Right forelimb (tissue), 1 donor: Measurements from ENCODE around the gene KIF16B.
A peak's percentile ranks its signal among the peaks of the same experiment; 100 is the strongest.
"Not testable (repeated sequence)": the region's sequence is repeated elsewhere in the genome, so short reads cannot be mapped to it uniquely, and the experiment has no call there.

Experiments
- DNase-seq: peaks from one replicate; pipeline ENCODE4 v3.0.0-alpha.2; 2018

KIF16B gene

DNA sequence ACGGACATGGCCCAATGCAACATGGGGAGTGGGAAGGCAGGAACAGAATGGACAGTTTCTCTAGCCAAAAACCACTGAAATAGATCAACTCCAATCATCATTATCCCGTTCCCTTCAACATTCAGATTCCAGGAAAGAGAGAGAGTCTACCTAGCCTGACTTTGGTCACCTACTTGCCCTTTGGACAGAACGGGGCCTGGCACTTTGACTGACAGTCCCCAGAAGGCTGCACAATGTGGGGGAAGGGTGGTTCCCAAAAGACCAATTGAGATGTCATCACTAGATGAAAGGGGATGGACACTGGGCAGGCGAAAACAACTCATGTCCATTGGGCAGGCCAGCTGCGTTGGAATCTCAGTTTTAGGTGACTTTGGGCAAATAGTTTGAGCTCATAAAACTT lies 15.0 kb upstream of the KIF16B start:
- DNase-seq = no peak

DNA sequence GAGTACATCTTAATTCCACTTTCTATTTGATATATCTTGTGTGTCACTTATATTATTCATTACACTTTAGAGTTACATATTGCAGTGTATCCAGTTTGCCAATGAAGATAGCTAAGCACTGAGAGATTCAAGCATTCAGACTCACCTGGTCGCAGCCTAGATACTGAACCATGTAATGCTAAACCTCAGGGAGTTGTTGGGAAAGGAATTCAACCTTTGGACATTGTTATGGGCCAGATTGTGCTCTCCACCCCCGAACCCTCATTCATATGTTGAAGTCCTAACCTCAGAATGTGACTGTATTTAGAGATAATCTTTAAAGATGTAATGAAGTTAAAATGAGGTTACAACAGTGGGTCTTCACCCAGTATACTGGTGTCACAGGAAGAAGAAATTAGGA lies 13.8 kb upstream of the KIF16B start:
- no peak for DNase-seq

DNA sequence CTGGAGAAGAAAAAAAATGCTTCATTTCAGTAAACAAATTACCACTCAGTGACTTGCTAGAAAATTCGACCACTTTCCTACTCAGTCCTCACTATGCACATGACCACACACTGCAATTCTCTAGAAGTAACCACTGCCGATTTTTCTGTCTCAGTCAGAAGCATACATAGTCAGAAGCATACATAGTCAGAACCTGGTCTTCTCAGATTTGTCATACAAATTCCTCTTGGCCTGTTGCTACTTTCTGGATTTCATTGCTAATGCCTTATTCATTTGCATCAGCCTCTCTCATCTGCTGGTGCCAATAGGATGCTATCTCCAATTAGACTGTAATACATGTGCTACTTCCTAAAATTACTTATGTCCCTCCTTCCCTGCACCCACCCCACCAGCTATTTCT lies 10.2 kb upstream of the KIF16B start:
- no peak for DNase-seq

DNA sequence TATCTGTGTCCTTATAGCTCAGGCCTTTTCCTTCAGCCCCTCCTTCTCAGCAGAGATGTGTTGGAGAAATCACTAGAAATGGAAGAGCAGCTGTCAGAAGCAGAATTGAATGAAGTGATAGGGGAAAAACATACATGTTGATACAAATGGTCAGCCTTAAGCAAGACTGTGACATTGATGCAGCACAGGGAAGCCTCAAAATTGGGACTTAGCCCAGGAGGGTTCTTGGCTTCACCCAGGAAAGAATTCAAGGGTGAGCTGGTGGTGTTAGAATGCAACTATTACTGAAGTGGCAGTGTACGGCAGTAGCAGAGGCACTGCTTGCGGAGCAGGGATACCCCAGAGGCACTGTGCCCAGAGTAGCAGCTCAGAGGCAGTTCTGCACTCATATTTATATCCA lies 8.0 kb upstream of the KIF16B start:
- no peak for DNase-seq

DNA sequence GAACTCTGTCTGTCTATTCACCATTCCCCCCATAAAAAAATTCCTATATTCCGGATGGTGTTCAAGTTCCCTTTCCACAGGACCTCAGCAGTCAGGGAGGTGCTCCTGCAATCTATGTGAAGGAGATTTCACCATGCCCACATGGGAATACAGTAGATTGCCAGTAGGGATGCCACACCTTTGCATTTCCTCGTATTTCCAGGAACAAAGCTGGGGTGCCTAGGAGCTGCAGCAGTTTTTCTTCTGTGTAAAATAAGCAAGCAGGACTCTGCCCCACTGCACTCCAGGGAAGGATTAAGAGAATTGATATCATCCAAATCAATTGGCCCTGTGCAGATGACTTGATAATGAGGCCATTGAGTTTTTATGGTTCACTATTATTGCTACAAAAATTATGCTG lies 7.4 kb upstream of the KIF16B start:
- no peak for DNase-seq

DNA sequence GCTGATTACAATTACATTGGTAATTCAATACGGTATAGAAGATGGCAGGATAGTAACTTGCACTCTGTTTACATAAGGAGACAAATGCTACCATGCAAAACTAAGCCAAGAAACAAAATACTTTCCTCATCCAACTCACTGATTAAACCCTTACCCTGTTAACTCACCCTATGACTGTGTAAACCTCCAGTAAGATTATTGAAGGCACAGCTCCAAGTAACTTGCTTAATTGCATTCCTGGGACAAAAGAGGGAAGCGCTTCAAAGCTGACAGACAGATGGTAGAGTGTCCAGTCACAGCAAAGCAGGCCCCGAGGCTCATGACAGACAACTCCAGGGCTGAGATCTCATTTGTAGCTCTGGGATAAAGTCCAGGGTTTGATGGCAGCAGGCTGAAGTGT lies 6.9 kb upstream of the KIF16B start:
- peak; percentile 49 for DNase-seq

DNA sequence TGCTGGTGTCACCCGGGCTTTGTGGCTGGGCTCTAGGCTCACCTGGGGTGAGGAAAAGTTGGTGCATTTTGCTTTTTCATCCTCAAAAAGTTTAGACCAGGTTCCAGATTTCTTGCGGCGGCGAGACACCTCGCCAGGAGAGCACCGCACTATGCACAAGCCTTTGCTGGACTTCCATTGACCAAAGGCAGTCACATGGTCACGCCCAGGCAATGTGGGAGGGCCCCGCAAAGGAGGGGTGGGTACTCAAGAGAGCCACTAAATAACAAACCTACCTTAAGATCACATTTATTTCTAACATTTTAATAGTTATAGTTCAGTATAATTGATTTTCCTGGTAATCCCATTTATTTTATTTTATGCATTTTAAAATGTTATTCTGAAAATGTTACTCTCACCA lies 3.0 kb upstream of the KIF16B start:
- no peak for DNase-seq

DNA sequence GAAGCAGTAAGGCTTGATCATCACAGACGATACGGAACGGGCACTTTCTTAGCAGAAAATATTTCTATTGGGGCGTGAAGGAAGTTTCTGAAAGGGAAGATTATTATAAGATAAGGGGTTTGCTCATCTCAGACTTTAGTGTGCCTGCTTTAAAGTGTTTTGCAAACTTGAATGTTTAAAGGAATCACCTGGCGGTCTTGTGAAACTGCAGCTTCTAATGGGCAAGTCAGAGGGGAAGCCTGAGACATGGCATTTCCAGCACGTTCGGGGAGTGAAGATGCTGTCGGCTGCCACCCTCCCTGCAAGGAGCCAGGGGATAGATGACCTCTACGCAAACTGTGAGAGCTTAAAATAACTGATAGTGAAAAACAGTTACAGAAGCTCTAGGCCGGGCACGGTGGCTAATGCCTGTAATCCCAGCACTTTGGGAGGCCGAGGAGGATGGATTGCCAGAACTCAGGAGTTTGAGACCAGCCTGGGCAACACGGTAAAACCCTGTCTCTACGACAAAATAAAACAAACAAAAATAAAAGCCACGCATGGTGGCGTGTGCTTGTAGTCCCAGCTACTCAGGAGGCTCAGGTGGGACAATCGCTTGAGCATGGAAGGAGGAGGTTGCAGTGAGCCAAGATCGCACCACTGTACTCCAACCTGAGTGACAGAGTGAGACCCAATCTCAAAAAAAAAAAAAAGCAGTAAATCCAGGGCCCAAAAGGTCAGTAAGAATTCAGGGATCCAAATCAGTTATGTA lies 2.3 kb upstream of the KIF16B start:
- DNase-seq = no peak

DNA sequence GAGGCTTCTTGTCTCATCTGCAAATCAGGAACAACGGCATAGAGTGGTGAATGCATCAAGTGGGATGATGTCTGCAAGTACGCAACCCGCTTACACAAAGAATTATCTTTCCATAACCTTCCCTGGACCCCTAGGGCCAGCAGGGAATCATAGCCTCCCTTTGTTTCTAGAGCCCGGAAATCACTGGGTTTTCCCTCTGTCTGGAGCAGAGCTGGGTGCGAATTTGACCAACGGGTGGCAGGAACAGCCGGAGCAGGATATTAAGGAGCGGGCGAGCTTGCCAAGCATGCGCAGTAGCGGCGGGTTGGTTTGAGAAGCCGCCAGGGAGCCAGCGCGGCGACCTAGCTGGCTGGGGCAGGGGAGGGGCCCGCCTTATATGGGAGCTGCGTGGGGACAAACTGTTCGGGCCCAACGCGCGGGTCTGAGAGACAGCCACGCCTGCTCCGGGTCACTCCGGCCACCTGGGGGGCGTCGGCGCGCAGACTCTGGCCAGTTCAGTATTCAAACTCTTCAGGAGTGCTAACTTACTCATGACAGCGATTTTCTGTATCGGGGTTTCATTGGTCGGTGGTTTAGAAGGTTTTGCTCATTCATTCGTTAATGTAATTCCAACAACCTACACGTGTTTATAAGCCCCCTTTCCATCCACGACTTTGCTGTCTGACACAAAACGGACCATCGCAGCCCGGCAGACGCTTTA lies 1.6 kb upstream of the KIF16B start:
- DNase-seq = peak; percentile 85

DNA sequence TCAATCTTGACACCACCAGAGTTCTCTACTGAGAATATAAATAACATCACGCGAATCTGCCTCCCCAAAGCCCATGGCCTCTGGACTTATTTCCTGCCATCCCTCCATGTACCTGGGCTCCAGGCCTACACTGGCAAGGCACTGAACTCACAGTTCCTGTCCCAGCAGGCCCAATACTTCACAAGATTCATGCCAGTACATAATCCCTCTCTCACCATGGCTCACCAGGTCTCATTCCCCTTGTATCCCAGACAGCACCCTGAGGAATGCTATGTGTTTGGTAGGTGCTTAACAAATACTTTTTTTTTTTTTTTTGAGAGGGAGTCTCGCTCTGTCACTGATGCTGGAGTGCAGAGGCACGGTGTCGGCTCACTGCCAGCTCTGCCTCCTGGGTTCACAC lies 1.9 kb downstream of the KIF16B start:
- DNase-seq = no peak

DNA sequence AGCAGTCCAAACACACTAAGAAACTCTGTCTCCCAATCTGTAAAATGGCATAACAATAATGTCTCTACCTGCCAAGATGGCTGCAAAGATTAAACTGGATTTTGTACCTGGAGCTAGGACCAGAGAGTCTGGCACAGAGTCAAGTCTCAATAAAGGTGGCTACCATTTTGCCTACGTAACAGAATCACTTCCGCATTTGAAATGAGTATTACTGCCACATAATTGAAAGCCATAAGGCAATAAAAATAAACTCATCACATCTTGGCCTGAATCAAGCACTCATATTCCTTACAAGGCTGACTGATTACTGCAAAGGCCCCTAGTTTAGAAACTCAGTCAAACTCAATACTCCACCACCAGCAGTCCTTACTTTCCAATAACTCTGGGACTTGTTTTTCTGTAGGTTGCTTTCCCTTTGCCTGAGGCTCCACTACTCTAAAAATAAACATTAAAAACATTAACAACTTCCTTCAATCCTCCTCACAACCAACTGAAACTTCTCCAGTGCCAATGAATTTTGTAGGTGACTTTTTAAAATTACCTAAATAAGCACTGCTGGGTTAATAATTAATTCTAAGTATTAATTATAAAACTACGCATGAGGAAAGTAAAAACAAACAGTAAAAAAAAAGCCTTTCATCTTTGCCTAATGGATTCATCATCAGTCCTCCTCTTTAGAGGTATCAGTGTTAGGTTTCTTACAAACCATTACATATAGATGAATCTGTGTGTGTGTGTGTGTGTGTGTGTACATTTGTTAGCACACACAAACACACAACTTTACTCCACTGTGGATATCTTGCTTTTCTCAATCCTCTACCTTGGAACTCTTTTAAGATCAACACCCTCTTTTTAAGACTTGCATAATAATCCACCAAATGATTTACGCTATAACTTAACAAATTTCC lies 3.7 kb downstream of the KIF16B start:
- no peak for DNase-seq

DNA sequence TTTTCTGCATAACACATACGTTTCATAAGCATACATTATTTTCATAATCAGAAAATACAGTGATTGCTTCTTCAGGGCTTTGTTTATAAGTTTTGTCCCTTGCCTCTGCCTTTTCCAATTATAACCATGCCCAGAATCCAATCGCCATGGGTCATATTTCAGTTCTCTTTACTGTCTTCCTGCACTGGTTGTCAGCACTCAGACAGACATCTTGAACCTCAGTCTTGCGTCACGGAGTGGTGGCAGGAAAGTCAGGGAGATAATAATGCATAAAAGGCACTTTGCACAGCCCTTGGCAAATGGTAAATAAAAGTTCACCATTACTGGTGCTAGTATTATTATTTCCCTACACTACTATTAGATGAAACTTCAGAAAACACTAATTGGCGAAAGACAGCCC lies 7.2 kb downstream of the KIF16B start:
- no peak for DNase-seq

DNA sequence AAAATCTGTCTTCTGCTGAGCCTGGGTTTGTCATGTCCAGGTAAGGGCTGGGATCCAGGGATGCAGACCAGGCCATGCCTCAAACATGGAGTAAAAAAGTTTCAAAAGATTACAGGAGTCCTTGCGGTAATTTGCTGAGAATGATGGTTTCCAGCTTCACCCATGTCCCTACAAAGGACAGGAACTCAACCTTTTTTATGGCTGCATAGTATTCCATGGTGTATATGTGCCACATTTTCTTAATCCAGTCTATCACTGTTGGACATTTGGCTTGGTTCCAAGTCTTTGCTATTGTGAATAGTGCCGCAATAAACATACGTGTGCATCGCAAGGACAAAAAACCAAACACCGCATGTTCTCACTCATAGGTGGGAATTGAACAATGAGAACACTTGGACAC lies 9.2 kb downstream of the KIF16B start:
- DNase-seq = not testable (repeated sequence)

DNA sequence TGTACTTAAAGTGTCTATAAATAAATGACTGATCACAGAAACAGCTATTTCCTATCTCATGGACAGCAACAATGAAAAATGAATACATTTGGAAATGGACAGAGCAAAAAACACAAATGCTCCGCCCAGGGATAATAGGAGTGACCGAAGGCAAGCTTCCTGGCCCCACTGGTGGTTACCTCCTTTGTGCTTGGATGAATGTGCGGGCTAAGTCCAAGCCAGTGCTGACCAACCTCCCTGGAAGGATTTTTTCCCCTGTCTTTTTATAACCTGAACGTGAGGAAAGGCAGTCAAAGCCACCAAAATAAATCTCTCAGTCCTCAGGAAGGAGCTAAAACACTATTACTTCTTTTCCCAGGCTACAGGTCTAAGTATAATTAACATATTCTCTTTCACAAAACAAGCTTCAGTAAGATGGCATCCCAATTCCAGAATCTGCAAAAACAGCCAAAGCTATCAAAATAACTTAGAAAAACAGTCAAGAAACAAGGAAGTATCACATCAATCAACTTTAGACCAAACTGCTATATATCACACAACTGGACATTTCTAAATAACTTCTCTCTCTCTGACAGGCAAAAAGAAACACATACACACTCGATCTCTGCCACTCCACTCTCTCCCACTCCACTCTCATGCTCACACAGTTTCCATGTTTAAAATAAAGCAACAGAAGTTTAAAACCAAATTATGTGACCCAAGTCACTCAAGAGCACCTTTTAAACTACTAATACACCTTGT lies 10.0 kb downstream of the KIF16B start:
- no peak for DNase-seq

DNA sequence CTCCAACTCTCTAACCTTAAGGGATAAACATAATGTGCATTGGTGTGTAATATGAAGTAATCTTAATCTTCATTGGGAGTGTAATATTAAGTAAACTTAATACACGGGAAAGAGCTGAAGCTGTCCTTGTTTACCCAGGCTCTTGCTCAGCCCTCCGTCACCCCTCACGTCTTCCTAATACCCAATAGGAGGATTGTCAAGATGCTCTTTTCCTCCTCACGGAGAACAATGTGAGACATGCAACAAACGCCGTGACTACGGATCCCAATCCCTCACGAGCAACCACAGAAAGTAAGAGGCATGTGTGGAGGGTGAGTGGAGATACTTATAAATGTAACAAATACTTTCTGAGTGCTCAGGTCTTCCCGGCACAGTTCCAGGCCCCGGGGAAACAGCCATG lies 11.0 kb downstream of the KIF16B start:
- no peak for DNase-seq

DNA sequence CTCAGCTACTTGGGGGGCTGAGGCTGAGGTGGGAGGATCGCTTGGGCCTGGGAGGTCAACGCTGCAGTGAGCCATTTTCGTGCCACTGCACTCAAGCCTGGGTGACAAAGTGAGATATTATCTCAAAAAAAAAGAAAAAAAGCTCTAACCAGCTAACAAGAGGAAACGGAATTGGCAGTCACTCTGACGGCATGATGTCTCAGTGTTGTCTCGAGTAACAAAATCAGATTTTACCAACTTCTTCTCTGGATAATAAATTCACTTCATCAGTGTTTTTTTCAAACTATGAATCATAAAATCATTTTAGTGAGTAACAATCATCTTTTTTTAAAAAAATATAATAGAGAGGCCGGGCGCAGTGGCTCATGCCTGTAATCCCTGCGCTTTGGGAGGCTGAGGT lies 12.6 kb downstream of the KIF16B start:
- no peak for DNase-seq

DNA sequence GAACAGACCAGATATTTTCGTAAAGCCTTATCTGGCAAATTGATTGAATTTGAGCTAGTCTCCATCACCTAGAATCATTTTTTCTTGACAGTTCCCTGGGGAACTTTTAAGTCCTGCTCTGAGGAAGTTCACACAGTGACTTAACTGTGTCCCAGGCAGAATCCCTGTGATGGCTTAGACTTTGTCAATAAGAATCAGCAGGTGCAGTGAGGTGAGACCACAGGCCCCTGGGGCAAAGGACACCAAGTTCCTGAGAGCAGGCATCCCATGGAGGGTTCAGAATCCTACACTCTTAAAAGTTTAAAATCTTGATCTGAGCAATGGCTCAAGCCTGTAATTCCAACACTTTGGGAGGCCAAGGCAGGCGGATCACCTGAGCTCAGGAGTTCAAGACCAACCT lies 13.0 kb downstream of the KIF16B start:
- no peak for DNase-seq

DNA sequence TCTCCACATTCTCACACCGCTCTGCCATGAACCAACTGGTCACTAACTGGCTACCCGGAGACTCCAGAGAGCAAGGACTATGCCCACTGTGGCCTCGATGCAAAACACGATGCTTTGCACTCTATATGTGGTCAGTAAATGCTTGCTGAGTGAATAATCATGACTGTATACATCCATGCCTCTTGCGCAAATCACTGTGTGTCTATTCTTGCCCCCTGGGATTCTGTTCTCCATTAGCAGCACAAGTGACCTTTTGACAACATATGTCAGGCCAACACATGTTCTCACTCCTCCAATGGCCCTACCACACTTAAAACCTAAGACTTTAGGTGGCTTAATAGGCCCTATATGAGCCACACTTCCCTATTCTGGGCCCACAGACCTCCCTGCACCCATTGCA lies 16.9 kb downstream of the KIF16B start:
- no peak for DNase-seq

DNA sequence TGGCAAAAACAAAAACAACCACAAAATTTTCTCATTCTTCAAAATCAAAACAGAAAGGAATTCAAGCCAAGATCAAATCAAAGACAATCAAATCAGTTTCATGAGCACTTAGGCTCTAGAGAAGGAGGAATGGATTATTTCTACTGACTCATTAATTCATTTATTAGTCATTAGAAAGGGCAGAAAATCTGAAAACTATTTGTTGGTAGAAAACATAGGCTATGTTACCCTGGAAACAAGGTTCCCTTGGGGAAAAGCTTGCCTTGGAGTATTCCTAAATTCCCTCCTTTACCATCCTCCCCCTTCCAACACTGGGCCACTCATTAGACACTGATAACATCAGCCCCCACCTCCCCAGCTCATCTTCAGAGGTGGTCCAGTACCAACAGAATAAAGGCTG lies 17.5 kb downstream of the KIF16B start:
- no peak for DNase-seq

DNA sequence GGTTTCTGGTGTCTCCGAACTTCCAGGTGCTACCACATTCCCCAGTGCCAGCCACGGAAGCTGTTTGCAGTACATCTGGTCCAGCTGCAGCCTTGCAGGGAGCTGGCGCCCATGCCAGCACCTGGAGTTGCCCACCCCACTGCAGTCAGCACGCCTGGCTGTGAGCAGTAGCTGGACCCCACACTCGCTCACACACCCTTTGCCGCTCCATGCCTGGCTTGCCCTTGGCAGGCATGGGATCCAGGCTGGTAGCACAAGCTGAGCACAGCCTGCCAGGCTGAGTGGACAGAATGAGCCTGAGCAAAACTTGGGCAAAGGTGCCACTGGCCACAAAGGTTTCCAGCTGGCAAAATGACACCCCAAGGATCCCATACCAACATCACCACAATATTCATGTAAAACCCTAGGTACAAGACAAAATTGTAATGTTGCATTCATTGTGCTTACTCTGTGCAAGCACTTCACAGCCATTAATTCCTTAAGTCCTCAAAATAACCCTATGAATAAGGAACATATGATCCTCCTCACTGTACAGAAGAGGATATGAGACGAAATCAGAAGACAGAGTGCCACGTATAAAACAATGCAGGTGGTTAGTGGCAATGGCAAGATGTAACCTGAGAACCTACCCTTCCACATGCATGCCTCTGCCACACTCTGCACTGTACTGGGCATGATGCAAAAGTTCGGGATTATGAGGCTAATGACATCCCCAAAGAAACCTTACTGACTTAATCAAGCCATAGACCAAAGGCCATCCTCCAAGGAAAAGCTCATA lies 18.3 kb downstream of the KIF16B start:
- no peak for DNase-seq

DNA sequence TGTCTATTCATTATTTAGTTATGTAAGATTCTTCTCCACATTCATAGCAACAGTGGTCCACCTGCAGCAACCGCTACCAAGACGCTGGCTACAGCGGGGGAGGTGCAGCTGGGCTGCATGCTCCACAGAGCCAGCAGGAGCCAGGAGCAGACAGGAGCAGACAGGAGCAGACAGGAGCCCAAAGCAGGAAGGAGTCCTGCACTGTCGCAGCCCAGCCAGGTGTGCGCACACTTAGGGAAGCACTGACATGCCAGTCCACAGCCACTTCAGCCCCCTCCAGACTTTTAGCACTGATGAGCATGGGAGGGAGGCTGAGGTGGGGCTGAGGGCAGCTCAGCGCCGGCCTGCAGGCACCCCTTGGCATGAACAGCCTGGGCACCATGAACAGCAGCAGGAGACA lies 19.6 kb downstream of the KIF16B start:
- no peak for DNase-seq

DNA sequence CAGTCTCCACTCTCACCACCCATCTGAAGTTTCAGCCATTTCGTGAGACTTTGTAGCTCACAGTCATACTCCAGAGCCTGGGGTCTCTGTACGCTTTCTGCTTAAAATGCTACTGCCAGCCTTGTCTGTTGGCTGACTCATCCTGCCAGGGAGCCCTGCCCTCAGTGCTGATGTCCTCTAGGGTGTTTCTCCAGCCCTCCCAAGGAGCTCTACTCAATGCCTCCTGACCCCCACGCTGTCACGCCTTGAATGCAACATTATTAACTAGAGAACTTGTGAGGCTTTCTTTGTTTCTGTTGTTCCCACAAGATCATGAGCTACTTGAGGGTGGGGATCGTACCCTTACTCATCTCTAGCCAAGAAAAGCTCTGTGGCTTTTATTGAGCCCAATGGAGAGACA lies 20.1 kb downstream of the KIF16B start:
- no peak for DNase-seq
